ENCODE results near the gene PBX2.

DNA sequence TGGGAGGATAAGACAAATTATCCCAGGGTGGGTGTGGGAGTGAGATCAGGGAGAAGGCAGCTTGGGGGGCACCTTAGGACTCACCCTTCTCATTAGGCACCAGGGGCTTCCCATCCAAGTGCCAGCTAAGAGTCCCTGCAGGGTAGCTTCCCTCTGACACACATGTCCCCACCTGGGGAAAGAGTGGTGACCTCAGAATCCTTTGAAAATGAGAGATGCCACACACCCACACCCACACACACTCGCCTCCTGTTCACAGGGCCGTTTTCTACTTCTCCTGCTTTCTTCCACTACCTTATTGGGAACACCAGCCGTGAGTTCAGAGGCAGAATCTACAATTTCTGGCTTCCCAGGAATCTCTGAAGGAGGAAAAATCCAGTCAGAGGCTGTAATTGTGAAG is 7.0 kb downstream of the PBX2 start:
- TF ChIP-seq, protein P1, sequence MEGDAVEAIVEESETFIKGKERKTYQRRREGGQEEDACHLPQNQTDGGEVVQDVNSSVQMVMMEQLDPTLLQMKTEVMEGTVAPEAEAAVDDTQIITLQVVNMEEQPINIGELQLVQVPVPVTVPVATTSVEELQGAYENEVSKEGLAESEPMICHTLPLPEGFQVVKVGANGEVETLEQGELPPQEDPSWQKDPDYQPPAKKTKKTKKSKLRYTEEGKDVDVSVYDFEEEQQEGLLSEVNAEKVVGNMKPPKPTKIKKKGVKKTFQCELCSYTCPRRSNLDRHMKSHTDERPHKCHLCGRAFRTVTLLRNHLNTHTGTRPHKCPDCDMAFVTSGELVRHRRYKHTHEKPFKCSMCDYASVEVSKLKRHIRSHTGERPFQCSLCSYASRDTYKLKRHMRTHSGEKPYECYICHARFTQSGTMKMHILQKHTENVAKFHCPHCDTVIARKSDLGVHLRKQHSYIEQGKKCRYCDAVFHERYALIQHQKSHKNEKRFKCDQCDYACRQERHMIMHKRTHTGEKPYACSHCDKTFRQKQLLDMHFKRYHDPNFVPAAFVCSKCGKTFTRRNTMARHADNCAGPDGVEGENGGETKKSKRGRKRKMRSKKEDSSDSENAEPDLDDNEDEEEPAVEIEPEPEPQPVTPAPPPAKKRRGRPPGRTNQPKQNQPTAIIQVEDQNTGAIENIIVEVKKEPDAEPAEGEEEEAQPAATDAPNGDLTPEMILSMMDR (IDR thresholded peaks at IDR 0.05; ENCODE audit: low read depth, low read length): no peak
- TF ChIP-seq, protein P2, sequence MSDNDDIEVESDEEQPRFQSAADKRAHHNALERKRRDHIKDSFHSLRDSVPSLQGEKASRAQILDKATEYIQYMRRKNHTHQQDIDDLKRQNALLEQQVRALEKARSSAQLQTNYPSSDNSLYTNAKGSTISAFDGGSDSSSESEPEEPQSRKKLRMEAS (IDR thresholded peaks at IDR 0.05; ENCODE audit: low read depth, low read length): no peak
- TF ChIP-seq MYC (IDR thresholded peaks at IDR 0.05; ENCODE audit: low read depth, low read length): no peak
- no peak for TF ChIP-seq POLR2A (IDR thresholded peaks at IDR 0.05; ENCODE audit: extremely low read depth, insufficient read length)

Data from NB4 (cell line).